GM12878 (cell line): ENCODE data around the gene HVCN1.

Experiments used
- CEBPB ChIP-seq, 2 experiments: fragments of 150-350 bp in 1 of 2; IDR thresholded peaks; 2 replicates each; pipeline ENCODE4 v1.6.1; 2012 to 2014; ENCODE audit warnings: low read depth in 2 of 2, low read length in 2 of 2, borderline replicate concordance in 1 of 2, inconsistent platforms in 1 of 2
- CHD2 ChIP-seq: IDR thresholded peaks from 2 replicates; pipeline ENCODE4 v1.6.1; 2011; ENCODE audit warnings: low read depth, low read length, improper control_type of control experiment, borderline replicate concordance
- CREB1 ChIP-seq: IDR thresholded peaks from 2 replicates; pipeline ENCODE4 v1.6.1; 2012; ENCODE audit warnings: low read depth, mild to moderate bottlenecking, inconsistent platforms
- DPF2 ChIP-seq: fragments of 450-650 bp; IDR thresholded peaks from 2 replicates; pipeline ENCODE4 v1.6.1; 2017; ENCODE audit warnings: mild to moderate bottlenecking
- EP300 ChIP-seq, 2 experiments: fragments of 150-350 bp in 1 of 2; IDR thresholded peaks; 2 replicates each; pipeline ENCODE4 v1.6.1; 2011 to 2012; ENCODE audit warnings: low read depth in 2 of 2, low read length in 2 of 2, borderline replicate concordance in 1 of 2, improper control_type of control experiment in 1 of 2, inconsistent platforms in 1 of 2; ENCODE audit not compliant: control insufficient read depth in 1 of 2
- EZH2 ChIP-seq: IDR thresholded peaks from 2 replicates; pipeline ENCODE4 v1.6.1; 2012; ENCODE audit warnings: low read depth, mild to moderate bottlenecking, control low read depth, inconsistent platforms, low read length, borderline replicate concordance; ENCODE audit not compliant: control insufficient read depth
- MEF2B ChIP-seq: fragments of 450-650 bp; IDR thresholded peaks from 2 replicates; pipeline ENCODE4 v1.6.1; 2018; ENCODE audit warnings: mild to moderate bottlenecking, moderate library complexity; ENCODE audit not compliant: partially characterized antibody, poor library complexity, severe bottlenecking
- POLR2A ChIP-seq: IDR thresholded peaks from 2 replicates; pipeline ENCODE4 v1.6.1; 2011; ENCODE audit warnings: low read depth, mild to moderate bottlenecking, low read length
- RAD21 ChIP-seq: IDR thresholded peaks from 2 replicates; pipeline ENCODE4 v1.6.1; 2011; ENCODE audit warnings: mild to moderate bottlenecking, low read depth, low read length, moderate library complexity; ENCODE audit not compliant: insufficient read depth
- TF ChIP-seq, protein P1 (sequence below), 3 experiments: IDR thresholded peaks in 2 of 3; conservative IDR thresholded peaks in 1 of 3; 2 replicates each; pipeline ENCODE4 v1.5.1; 2011; ENCODE audit warnings: low read depth in 3 of 3, low read length in 3 of 3, mild to moderate bottlenecking in 3 of 3, control low read depth in 2 of 3, moderate library complexity in 2 of 3, inconsistent platforms in 1 of 3, mixed read lengths in 1 of 3; ENCODE audit not compliant: control insufficient read depth in 2 of 3, insufficient read depth in 1 of 3; ENCODE audit errors: extremely low read depth in 1 of 3

GRCh38 chr12:110600254-110600653 is 88.7 kb downstream of the HVCN1 start:
- no peak for TF ChIP-seq EP300 (IDR thresholded peaks at IDR 0.05; ENCODE audit: borderline replicate concordance in 1 of 2, control insufficient read depth in 1 of 2, low read depth in 2 of 2, low read length in 2 of 2)
- TF ChIP-seq DPF2, result no peak
- TF ChIP-seq, protein P1, sequence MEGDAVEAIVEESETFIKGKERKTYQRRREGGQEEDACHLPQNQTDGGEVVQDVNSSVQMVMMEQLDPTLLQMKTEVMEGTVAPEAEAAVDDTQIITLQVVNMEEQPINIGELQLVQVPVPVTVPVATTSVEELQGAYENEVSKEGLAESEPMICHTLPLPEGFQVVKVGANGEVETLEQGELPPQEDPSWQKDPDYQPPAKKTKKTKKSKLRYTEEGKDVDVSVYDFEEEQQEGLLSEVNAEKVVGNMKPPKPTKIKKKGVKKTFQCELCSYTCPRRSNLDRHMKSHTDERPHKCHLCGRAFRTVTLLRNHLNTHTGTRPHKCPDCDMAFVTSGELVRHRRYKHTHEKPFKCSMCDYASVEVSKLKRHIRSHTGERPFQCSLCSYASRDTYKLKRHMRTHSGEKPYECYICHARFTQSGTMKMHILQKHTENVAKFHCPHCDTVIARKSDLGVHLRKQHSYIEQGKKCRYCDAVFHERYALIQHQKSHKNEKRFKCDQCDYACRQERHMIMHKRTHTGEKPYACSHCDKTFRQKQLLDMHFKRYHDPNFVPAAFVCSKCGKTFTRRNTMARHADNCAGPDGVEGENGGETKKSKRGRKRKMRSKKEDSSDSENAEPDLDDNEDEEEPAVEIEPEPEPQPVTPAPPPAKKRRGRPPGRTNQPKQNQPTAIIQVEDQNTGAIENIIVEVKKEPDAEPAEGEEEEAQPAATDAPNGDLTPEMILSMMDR (IDR thresholded peaks at IDR 0.05 in 2 of 3, conservative IDR thresholded peaks at IDR 0.05 in 1 of 3; ENCODE audit: control insufficient read depth in 2 of 3, extremely low read depth in 1 of 3, insufficient read depth in 1 of 3, low read depth in 3 of 3, low read length in 3 of 3), result peak; percentile 18 to 69 (median 42); a peak in 4 of 6 replicates
- no peak for TF ChIP-seq CHD2
- peak; percentile 85 for TF ChIP-seq RAD21
- TF ChIP-seq POLR2A, result no peak
- no peak for TF ChIP-seq EZH2
- no peak for TF ChIP-seq CEBPB (IDR thresholded peaks at IDR 0.05; ENCODE audit: borderline replicate concordance in 1 of 2, low read depth in 2 of 2, low read length in 2 of 2)
- no peak for TF ChIP-seq CREB1
- no peak for TF ChIP-seq MEF2B
